Measurements from ENCODE around the gene HAND2. TPM values are rescaled to one million over a fixed set of nuclear protein-coding genes. Genes with fewer than 3 reads are reported as not detected.
A peak's percentile ranks its signal among the peaks of the same experiment; 100 is the strongest.

The HAND2 gene
- total RNA-seq, 1 donor from 2014 or later, result not detected

- TF ChIP-seq, protein P1, sequence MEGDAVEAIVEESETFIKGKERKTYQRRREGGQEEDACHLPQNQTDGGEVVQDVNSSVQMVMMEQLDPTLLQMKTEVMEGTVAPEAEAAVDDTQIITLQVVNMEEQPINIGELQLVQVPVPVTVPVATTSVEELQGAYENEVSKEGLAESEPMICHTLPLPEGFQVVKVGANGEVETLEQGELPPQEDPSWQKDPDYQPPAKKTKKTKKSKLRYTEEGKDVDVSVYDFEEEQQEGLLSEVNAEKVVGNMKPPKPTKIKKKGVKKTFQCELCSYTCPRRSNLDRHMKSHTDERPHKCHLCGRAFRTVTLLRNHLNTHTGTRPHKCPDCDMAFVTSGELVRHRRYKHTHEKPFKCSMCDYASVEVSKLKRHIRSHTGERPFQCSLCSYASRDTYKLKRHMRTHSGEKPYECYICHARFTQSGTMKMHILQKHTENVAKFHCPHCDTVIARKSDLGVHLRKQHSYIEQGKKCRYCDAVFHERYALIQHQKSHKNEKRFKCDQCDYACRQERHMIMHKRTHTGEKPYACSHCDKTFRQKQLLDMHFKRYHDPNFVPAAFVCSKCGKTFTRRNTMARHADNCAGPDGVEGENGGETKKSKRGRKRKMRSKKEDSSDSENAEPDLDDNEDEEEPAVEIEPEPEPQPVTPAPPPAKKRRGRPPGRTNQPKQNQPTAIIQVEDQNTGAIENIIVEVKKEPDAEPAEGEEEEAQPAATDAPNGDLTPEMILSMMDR (IDR thresholded peaks at IDR 0.05), result no peak
- peak overlapping the region; percentile 74 for H3K4me3 Mint-ChIP-seq (ENCODE audit: unreplicated experiment)
- peak; percentile 80 for DNase-seq (ENCODE audit: extremely low spot score, unreplicated experiment)
- H3K36me3 Mint-ChIP-seq (ENCODE audit: unreplicated experiment), result peaks cover 2% of the 10 kb centered on the region
- H3K4me1 Mint-ChIP-seq (ENCODE audit: unreplicated experiment), result peaks cover 10% of the 10 kb centered on the region
- no peak overlapping the region for H3K27ac Mint-ChIP-seq (ENCODE audit: unreplicated experiment)
- no peaks in the 10 kb centered on the region for H3K9me3 Mint-ChIP-seq (ENCODE audit: unreplicated experiment)
- peaks cover 91% of the 10 kb centered on the region for H3K27me3 Mint-ChIP-seq (ENCODE audit: unreplicated experiment)
Measured at GRCh38 chr4:173508386-173509035, 21.5 kb downstream of the HAND2 start.

DNA sequence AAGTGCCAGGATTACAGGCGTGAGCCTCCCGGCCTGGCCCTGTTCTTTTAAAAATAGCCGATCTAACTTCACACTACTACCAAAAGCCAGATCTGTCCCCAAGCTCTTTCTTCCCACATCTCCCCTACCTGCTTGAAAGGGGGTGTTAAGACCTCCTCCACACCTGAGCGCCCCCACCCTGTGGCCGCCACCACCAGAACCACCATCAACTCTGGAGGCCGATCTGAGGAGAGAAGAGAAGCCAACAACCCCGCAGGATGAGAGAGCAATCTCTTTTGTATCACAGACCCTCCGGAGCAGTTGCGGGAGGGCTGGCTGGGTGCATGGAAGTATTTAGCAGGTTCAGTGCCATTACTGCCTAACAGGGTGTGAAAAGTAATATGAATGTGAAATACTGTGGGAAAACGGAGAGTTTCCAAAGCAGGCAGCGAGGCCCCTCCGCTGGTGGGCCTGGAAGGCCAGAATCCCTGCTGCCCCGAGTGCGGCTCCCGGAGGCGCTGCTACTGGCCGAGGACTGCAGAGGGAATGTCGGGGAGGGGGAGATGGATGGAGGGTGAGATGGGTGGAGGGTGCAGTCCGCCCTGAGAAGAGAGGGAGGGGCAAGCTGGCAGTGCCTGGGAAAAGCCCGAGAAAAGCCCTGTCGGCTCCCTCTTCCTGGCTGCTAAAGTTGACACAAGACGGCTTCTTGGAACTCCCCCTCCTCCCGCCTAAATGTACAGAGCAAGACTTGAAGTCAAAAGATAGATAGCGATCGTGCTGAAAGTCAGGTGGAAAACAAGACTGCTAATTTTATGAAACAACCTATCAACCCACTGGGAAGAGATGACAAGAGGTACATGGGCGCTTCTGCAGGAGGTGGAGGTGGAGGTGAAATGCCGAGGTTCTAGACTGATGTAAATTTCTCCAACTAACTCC, 22.3 kb downstream of the HAND2 start:
- H3K4me3 Mint-ChIP-seq (ENCODE audit: unreplicated experiment), result peak overlapping the region; percentile 38

GRCh38 chr4:173506597-173507211, 23.3 kb downstream of the HAND2 start:
- Mint-ChIP-seq H3K9me3 (ENCODE audit: unreplicated experiment) (no peaks in the 10 kb centered on the region), H3K4me3 (ENCODE audit: unreplicated experiment) (peak overlapping the region; percentile 50), H3K27me3 (ENCODE audit: unreplicated experiment) (peaks cover 85% of the 10 kb centered on the region), H3K27ac (ENCODE audit: unreplicated experiment) (no peak overlapping the region), H3K36me3 (ENCODE audit: unreplicated experiment) (peaks cover 2% of the 10 kb centered on the region), H3K4me1 (ENCODE audit: unreplicated experiment) (peaks cover 10% of the 10 kb centered on the region)
- TF ChIP-seq, protein P1 (IDR thresholded peaks at IDR 0.05), result no peak
- peak; percentile 80 for DNase-seq (ENCODE audit: extremely low spot score, unreplicated experiment)

More for the DNA sequence above, 22.3 kb downstream of the HAND2 start:
- Mint-ChIP-seq H3K27ac (ENCODE audit: unreplicated experiment) (no peak overlapping the region), H3K27me3 (ENCODE audit: unreplicated experiment) (peaks cover 90% of the 10 kb centered on the region), H3K36me3 (ENCODE audit: unreplicated experiment) (peaks cover 2% of the 10 kb centered on the region), H3K9me3 (ENCODE audit: unreplicated experiment) (no peaks in the 10 kb centered on the region), H3K4me1 (ENCODE audit: unreplicated experiment) (peaks cover 10% of the 10 kb centered on the region)
- no peak for DNase-seq (ENCODE audit: extremely low spot score, unreplicated experiment)
- TF ChIP-seq, protein P1 (IDR thresholded peaks at IDR 0.05), result no peak

DNA sequence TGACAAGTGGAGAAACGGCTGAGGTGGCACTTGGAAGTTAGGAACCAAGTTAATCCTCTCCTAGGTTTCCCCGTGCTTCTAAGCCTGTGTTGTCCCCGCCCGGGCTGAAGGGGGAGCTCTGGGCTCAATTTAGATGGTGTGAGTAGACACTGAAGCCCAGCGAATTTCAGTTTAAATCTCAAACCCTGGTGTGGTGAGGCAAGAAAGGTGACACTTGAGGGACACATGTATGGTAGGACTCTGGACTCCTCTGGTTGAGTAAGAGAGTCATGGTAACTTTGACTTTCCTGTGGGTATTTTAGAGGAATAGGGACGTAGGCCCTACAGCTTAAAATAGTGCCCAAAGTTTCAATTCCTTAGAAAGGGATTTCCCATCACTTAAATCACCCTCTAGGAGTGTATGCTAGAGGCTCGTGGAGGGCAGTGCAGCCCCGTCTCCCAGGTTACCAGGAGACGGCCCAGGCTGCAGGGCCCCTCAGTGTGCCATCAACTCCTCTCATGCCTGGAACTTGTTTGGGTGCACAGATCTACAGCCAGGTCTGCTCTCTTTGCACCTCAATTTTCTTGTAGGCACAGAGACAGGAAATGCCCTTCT, 24.0 kb downstream of the HAND2 start:
- Mint-ChIP-seq H3K4me3 (ENCODE audit: unreplicated experiment) (no peak overlapping the region), H3K4me1 (ENCODE audit: unreplicated experiment) (peaks cover 10% of the 10 kb centered on the region), H3K27ac (ENCODE audit: unreplicated experiment) (no peak overlapping the region), H3K27me3 (ENCODE audit: unreplicated experiment) (peaks cover 80% of the 10 kb centered on the region), H3K9me3 (ENCODE audit: unreplicated experiment) (no peaks in the 10 kb centered on the region), H3K36me3 (ENCODE audit: unreplicated experiment) (no peaks in the 10 kb centered on the region)
- TF ChIP-seq, protein P1 (IDR thresholded peaks at IDR 0.05), result peak; percentile 64
- peak; percentile 80 for DNase-seq (ENCODE audit: extremely low spot score, unreplicated experiment)
